HepG2 (cell line): ENCODE data around the gene NKD1. TPM values are rescaled to one million over a fixed set of nuclear protein-coding genes. Genes with fewer than 3 reads are reported as not detected.

Experiments
- CEBPB ChIP-seq: IDR thresholded peaks from 2 replicates; pipeline ENCODE4 v1.6.1; 2011; ENCODE audit warnings: low read depth, low read length, improper control_type of control experiment, borderline replicate concordance
- FOXO1 ChIP-seq: sonication (generic); formaldehyde crosslinking; IDR thresholded peaks from 2 replicates; pipeline ENCODE4 v1.4.0; 2020; ENCODE audit warnings: missing genetic modification reagents
- GATAD2A ChIP-seq: IDR thresholded peaks from 2 replicates; pipeline ENCODE4 v1.6.1; 2016
- IKZF4 ChIP-seq: sonication (generic); formaldehyde crosslinking; IDR thresholded peaks from 2 replicates; pipeline ENCODE4 v1.5.1; 2020; ENCODE audit warnings: borderline replicate concordance, mild to moderate bottlenecking, low read depth, missing genetic modification reagents; ENCODE audit errors: not compliant biosample characterization
- KDM1A ChIP-seq: IDR thresholded peaks from 2 replicates; pipeline ENCODE4 v1.6.1; 2016; ENCODE audit warnings: missing compliant biosample characterization
- KLF13 ChIP-seq: sonication (generic); formaldehyde crosslinking; IDR thresholded peaks from 2 replicates; pipeline ENCODE4 v1.4.0; 2020; ENCODE audit warnings: mild to moderate bottlenecking, missing genetic modification reagents
- MLX ChIP-seq: IDR thresholded peaks from 2 replicates; pipeline ENCODE4 v1.6.1; 2016
- MXD4 ChIP-seq: IDR thresholded peaks from 2 replicates; pipeline ENCODE4 v1.6.1; 2016; ENCODE audit warnings: mild to moderate bottlenecking, missing biosample characterization, missing genetic modification reagents
- NFATC3 ChIP-seq: sonication (generic); formaldehyde crosslinking; IDR thresholded peaks from 2 replicates; pipeline ENCODE4 v1.5.1; 2020; ENCODE audit warnings: mild to moderate bottlenecking, missing genetic modification reagents
- PHF20 ChIP-seq: sonication (generic); formaldehyde crosslinking; IDR thresholded peaks from 2 replicates; pipeline ENCODE4 v1.5.0; 2020; ENCODE audit warnings: mild to moderate bottlenecking, missing genetic modification reagents
- POGK ChIP-seq: sonication (generic); formaldehyde crosslinking; conservative IDR thresholded peaks from 2 replicates; pipeline ENCODE4 v1.8.0; 2022; ENCODE audit warnings: mild to moderate bottlenecking, moderate library complexity, missing genetic modification reagents
- RBM22 ChIP-seq: fragments of 200-400 bp; formaldehyde crosslinking; optimal IDR thresholded peaks from 2 replicates; pipeline ENCODE3; 2017; ENCODE audit warnings: mild to moderate bottlenecking, low read length, moderate library complexity
- REXO4 ChIP-seq: sonication (generic); formaldehyde crosslinking; IDR thresholded peaks from 2 replicates; pipeline ENCODE4 v1.8.0; 2022; ENCODE audit warnings: missing genetic modification reagents, mild to moderate bottlenecking, borderline replicate concordance
- SIX1 ChIP-seq: sonication (generic); formaldehyde crosslinking; IDR thresholded peaks from 2 replicates; pipeline ENCODE4 v1.4.0; 2020; ENCODE audit warnings: missing genetic modification reagents, borderline replicate concordance
- SNAPC2 ChIP-seq: sonication (generic); formaldehyde crosslinking; IDR thresholded peaks from 2 replicates; pipeline ENCODE4 v1.8.1; 2022; ENCODE audit warnings: mild to moderate bottlenecking, missing genetic modification reagents
- SP2 ChIP-seq: sonication (generic); formaldehyde crosslinking; IDR thresholded peaks from 2 replicates; pipeline ENCODE4 v1.5.1; 2020; ENCODE audit warnings: mild to moderate bottlenecking, missing genetic modification reagents
- U2AF2 ChIP-seq: fragments of 200-400 bp; formaldehyde crosslinking; IDR thresholded peaks from 2 replicates; pipeline ENCODE4 v1.6.1; 2017; ENCODE audit warnings: low read depth, mild to moderate bottlenecking, low read length
- ZNF260 ChIP-seq: sonication (generic); formaldehyde crosslinking; IDR thresholded peaks from 2 replicates; pipeline ENCODE4 v1.4.0; 2020; ENCODE audit warnings: missing genetic modification reagents, low read depth, mild to moderate bottlenecking, borderline replicate concordance
- ZNF446 ChIP-seq: sonication (generic); formaldehyde crosslinking; IDR thresholded peaks from 2 replicates; pipeline ENCODE4 v1.5.0; 2020; ENCODE audit warnings: mild to moderate bottlenecking, missing genetic modification reagents
- ZNF614 ChIP-seq: IDR thresholded peaks from 2 replicates; pipeline ENCODE4 v1.6.1; 2018; ENCODE audit warnings: missing biosample characterization, missing genetic modification reagents, inconsistent platforms, borderline replicate concordance
- polyA plus RNA-seq, 8 experiments: library from polyadenylated mRNA; depleted of rRNA in 3 of 8; stranded (reverse) in 7 of 8; unstranded in 1 of 8; fragments of >200 nt; fragmentation: Illumina TruSeq in 4 of 8; extraction: Trizol in 4 of 8; gene quantifications; 2 replicates each; pipeline versions ENCODE4 v1.2.1 to v1.2.3, GENCODE V29; 2011 to 2016; ENCODE audit warnings: low read depth in 4 of 8, missing spikeins in 1 of 8, mixed read lengths in 1 of 8; ENCODE audit not compliant: insufficient read depth in 1 of 8
- total RNA-seq, 5 experiments: library from RNA; depleted of rRNA; stranded (reverse); fragments of >200 nt; fragmentation: Illumina TruSeq; extraction: Trizol; gene quantifications; 2 replicates each; pipeline ENCODE4 v1.2.3, GENCODE V29; 2016; ENCODE audit warnings: low read depth in 1 of 5
- TF ChIP-seq, protein P1 (sequence below): sonication (generic); formaldehyde crosslinking; IDR thresholded peaks from 2 replicates; pipeline ENCODE4 v1.4.0; 2020; ENCODE audit warnings: mild to moderate bottlenecking, low read depth, missing genetic modification reagents
- TF ChIP-seq, protein P2 (sequence below): sonication (generic); formaldehyde crosslinking; IDR thresholded peaks from 2 replicates; pipeline ENCODE4 v1.5.0; 2020; ENCODE audit warnings: mild to moderate bottlenecking, missing genetic modification reagents
- TF ChIP-seq, protein P3 (sequence below): sonication (generic); formaldehyde crosslinking; IDR thresholded peaks from 2 replicates; pipeline ENCODE4 v1.5.1; 2020; ENCODE audit warnings: mild to moderate bottlenecking, missing genetic modification reagents, moderate library complexity

NKD1 gene
- total and polyA plus RNA-seq, 2 of the 13 experiments (the other 11 are each of a cell fraction or from before 2014, with no cell fraction given), result 70.4 to 121 TPM

- TF ChIP-seq KLF13, result no peak
- peak; percentile 93 for TF ChIP-seq ZNF614
- TF ChIP-seq POGK (CRISPR knock-in tag), result peak; percentile 58; the same call in 1 of the 2 replicates
- TF ChIP-seq IKZF4, result no peak
- TF ChIP-seq SP2, result no peak
- TF ChIP-seq GATAD2A (CRISPR knock-in tag), result peak; percentile 98
- peak; percentile 97 for TF ChIP-seq CEBPB
- peak; percentile 77 for TF ChIP-seq FOXO1 (CRISPR knock-in tag)
- TF ChIP-seq ZNF260 (CRISPR knock-in tag), result no peak
- peak; percentile 68 for TF ChIP-seq KDM1A (CRISPR knock-in tag)
- TF ChIP-seq, protein P1, sequence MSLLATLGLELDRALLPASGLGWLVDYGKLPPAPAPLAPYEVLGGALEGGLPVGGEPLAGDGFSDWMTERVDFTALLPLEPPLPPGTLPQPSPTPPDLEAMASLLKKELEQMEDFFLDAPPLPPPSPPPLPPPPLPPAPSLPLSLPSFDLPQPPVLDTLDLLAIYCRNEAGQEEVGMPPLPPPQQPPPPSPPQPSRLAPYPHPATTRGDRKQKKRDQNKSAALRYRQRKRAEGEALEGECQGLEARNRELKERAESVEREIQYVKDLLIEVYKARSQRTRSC (CRISPR knock-in tag), result no peak; the same call in 1 of the 2 replicates
- no peak for TF ChIP-seq NFATC3
- peak; percentile 82 for TF ChIP-seq MLX (CRISPR knock-in tag)
- TF ChIP-seq, protein P2, sequence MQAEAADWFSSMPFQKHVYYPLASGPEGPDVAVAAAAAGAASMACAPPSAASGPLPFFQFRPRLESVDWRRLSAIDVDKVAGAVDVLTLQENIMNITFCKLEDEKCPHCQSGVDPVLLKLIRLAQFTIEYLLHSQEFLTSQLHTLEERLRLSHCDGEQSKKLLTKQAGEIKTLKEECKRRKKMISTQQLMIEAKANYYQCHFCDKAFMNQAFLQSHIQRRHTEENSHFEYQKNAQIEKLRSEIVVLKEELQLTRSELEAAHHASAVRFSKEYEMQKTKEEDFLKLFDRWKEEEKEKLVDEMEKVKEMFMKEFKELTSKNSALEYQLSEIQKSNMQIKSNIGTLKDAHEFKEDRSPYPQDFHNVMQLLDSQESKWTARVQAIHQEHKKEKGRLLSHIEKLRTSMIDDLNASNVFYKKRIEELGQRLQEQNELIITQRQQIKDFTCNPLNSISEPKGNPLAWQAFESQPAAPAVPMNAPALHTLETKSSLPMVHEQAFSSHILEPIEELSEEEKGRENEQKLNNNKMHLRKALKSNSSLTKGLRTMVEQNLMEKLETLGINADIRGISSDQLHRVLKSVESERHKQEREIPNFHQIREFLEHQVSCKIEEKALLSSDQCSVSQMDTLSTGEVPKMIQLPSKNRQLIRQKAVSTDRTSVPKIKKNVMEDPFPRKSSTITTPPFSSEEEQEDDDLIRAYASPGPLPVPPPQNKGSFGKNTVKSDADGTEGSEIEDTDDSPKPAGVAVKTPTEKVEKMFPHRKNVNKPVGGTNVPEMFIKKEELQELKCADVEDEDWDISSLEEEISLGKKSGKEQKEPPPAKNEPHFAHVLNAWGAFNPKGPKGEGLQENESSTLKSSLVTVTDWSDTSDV (CRISPR knock-in tag), result no peak
- no peak for TF ChIP-seq ZNF446
- TF ChIP-seq SNAPC2 (CRISPR knock-in tag), result no peak; the same call in 1 of the 2 replicates
- no peak for TF ChIP-seq PHF20 (CRISPR knock-in tag)
- peak; percentile 95 for TF ChIP-seq SIX1 (CRISPR knock-in tag)
- TF ChIP-seq, protein P3, sequence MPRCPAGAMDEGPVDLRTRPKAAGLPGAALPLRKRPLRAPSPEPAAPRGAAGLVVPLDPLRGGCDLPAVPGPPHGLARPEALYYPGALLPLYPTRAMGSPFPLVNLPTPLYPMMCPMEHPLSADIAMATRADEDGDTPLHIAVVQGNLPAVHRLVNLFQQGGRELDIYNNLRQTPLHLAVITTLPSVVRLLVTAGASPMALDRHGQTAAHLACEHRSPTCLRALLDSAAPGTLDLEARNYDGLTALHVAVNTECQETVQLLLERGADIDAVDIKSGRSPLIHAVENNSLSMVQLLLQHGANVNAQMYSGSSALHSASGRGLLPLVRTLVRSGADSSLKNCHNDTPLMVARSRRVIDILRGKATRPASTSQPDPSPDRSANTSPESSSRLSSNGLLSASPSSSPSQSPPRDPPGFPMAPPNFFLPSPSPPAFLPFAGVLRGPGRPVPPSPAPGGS (CRISPR knock-in tag), result peak; percentile 82; the same call in 1 of the 2 replicates
- peak; percentile 76 for TF ChIP-seq RBM22
- TF ChIP-seq MXD4, result peak; percentile 63; the same call in 1 of the 2 replicates
- TF ChIP-seq REXO4 (CRISPR knock-in tag), result no peak
- TF ChIP-seq U2AF2, result no peak
These were observed 17.6 kb upstream of the NKD1 start (continued) for GRCh38 chr16:50530277-50531236.
